HuH-7.5 (cell line): Measurements from ENCODE around the gene KHNYN.
A peak's percentile ranks its signal among the peaks of the same experiment; 100 is the strongest.

Source experiments
- DNase-seq: peaks from one replicate; pipeline ENCODE4 v3.0.0; 2011; ENCODE audit warnings: low spot score

KHNYN gene

GRCh38 chr14:24401810-24402702 is 27.7 kb upstream of the KHNYN start:
- no peak for DNase-seq

DNA sequence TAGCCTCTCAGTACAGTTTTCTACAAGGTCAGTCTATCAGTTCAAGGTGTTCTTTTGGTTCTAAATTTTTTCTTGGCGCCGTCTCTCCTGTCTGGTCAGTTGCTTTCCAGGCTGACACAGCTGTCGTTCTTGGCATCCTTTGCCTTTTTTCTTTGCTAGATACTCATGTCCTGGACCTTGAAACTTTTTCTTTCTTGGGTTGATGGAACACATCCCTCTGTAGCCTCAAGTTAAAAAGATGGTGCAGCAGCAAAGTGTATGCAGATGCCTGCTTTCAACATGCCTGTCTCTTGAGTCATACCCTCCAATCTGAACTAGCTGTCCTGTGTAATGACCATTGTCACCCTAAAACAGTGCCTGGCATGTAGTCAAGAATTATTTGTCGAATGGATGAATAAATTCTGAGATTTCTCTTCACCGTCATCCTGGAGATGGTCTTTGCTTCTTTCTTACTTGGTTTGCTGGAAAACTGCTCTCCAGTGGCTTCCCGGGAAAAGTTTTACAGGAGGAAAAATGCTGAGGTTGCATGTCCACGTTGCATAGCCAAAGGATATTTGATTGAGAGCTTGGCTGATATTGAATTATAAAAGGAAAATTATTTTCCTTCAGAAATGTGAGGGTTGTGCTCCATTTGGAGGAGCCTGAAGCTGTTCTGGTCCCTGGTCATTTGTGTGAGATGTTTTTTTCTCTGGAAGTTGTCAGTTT is 26.3 kb upstream of the KHNYN start:
- no peak for DNase-seq

DNA sequence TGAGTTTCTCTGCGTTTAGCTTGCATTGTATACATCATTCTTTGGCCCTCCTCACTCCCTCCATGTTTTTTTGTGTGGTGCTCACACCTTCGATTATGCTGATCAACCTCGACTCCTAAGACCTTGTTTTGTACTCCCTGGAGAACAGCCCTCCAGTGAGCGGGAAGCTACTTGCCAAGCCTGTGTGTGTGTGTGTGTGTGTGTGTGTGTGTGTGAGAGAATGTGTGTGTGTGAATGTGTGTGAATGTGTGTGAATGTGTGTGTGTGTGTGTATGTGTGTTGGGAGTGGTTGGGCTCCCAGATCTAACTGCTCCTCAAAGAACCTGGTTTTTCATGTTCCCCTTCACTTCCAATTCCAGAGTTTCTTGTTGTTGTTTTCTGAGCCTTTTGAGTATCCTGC is 24.9 kb upstream of the KHNYN start:
- no peak for DNase-seq

GRCh38 chr14:24406416-24406815 is 23.3 kb upstream of the KHNYN start:
- no peak for DNase-seq

GRCh38 chr14:24407608-24408325 is 22.0 kb upstream of the KHNYN start:
- DNase-seq, result no peak

DNA sequence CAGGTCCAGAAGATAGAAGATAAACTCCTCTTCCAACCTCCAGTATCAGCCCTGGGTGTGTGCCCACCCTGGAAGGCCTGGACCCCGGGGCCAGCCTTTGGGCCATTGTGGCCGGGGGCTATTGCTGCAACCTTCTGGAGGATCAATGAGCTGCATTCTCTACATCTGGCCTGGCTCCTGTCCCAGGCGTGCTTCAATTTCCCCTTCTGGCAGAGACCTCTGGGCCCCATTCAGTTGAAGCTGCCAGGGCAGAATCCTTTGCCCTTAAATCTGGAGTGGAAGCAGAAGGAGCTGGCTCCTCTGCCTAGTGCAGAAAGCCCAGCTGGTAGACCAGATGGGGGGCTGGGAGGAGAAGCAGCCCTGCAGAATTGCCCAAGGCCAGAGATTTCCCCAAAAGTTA is 21.0 kb upstream of the KHNYN start:
- DNase-seq, result no peak

GRCh38 chr14:24409192-24409591 is 20.6 kb upstream of the KHNYN start:
- DNase-seq, result no peak

DNA sequence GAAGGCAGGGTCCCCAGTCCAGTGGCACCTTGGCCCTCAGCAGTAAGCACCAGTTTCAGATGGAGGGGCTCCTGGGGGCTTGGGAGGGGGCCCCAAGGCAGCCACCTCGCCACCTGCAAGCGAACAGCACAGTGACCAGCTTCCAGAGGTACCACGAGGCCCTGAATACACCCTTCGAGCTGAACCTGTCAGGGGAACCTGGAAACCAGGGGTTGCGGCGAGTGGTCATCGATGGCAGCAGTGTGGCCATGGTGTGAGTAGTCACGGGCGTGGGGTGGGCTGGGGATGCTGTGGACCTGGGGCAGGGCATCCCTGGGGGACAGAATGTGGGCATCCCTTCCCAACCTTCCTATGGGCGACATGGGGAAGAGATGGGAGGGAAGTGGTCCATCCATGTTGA is 19.8 kb upstream of the KHNYN start:
- no peak for DNase-seq

- DNase-seq, result peak; percentile 70
Observed at GRCh38 chr14:24411443-24412389, 18.0 kb upstream of the KHNYN start.

GRCh38 chr14:24414077-24414476 is 15.7 kb upstream of the KHNYN start:
- no peak for DNase-seq

DNA sequence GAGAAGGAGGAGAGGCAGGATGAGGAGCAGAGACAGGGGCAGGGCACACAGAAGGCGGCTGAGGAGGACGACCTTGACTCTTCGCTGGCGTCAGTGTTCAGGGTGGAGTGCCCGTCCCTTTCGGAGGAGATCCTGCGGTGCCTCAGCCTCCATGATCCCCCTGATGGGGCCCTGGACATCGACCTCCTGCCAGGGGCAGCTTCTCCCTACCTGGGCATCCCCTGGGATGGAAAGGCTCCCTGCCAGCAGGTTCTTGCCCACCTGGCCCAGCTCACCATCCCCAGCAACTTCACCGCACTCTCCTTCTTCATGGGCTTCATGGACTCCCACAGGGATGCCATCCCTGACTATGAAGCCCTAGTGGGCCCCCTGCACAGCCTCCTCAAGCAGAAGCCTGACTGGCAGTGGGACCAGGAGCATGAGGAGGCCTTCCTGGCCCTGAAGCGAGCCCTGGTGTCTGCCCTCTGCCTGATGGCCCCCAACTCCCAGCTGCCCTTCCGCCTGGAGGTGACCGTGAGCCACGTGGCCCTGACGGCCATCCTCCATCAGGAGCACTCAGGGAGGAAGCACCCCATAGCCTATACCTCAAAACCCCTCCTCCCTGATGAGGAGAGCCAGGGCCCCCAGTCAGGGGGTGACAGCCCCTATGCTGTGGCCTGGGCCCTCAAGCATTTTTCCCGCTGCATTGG is 14.9 kb upstream of the KHNYN start:
- no peak for DNase-seq

DNA sequence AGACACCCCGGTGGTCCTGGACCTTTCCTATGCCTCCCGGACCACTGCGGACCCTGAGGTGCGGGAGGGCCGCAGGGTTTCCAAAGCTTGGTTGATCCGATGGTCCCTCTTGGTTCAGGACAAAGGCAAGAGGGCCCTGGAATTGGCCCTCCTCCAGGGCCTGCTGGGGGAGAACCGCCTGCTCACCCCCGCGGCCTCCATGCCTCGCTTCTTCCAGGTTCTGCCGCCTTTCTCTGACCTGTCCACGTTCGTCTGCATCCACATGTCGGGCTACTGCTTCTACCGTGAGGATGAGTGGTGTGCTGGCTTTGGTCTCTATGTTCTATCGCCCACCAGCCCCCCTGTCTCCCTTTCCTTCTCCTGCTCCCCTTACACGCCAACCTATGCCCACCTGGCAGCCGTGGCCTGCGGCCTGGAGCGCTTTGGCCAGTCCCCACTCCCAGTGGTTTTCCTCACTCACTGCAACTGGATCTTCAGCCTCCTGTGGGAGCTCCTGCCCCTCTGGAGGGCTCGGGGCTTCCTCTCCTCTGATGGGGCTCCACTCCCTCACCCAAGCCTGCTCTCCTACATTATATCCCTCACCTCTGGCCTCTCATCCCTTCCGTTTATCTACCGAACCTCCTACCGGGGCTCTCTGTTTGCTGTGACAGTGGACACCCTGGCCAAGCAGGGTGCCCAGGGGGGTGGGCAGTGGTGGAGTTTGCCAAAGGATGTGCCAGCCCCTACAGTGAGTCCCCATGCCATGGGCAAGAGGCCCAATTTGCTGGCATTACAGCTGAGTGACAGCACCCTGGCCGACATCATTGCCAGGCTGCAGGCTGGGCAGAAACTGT is 14.1 kb upstream of the KHNYN start:
- no peak for DNase-seq

DNA sequence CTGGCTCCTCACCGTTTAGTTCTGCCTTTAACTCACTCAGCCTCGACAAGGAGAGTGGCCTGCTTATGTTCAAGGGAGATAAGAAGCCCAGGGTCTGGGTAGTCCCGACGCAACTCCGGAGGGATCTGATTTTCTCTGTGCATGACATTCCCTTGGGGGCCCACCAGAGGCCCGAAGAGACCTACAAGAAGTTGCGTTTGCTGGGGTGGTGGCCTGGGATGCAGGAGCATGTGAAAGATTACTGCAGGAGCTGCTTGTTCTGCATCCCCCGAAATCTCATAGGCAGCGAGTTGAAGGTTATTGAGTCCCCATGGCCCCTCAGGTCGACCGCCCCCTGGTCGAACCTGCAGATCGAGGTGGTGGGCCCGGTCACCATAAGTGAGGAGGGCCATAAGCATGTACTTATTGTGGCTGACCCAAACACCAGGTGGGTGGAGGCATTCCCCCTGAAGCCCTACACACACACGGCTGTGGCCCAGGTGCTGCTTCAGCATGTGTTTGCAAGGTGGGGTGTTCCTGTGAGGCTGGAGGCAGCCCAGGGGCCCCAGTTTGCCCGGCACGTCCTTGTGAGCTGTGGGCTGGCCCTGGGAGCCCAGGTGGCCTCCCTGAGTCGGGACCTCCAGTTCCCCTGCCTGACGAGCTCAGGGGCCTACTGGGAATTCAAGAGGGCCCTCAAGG is 13.4 kb upstream of the KHNYN start:
- no peak for DNase-seq

DNA sequence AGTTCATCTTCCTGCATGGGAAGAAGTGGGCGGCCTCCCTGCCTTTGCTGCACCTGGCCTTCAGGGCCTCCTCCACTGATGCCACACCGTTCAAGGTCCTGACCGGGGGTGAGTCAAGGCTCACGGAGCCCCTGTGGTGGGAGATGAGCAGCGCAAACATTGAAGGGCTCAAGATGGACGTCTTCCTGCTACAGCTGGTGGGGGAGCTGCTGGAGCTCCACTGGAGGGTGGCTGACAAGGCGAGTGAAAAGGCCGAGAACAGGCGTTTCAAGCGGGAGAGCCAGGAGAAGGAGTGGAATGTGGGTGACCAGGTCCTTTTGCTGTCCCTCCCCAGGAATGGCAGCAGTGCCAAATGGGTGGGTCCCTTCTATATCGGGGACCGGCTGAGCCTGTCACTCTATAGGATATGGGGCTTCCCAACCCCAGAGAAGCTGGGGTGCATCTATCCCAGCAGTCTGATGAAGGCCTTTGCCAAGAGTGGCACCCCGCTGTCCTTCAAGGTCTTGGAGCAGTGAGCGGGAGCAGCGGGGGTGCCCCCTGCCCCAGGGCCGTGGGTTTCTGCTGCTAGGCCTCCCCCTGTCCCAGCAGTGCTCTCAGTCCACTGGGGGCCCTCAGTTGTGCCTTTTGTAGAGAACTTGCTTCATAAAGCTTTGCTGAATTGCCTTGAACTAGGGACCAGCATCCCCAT is 12.7 kb upstream of the KHNYN start:
- no peak for DNase-seq

DNA sequence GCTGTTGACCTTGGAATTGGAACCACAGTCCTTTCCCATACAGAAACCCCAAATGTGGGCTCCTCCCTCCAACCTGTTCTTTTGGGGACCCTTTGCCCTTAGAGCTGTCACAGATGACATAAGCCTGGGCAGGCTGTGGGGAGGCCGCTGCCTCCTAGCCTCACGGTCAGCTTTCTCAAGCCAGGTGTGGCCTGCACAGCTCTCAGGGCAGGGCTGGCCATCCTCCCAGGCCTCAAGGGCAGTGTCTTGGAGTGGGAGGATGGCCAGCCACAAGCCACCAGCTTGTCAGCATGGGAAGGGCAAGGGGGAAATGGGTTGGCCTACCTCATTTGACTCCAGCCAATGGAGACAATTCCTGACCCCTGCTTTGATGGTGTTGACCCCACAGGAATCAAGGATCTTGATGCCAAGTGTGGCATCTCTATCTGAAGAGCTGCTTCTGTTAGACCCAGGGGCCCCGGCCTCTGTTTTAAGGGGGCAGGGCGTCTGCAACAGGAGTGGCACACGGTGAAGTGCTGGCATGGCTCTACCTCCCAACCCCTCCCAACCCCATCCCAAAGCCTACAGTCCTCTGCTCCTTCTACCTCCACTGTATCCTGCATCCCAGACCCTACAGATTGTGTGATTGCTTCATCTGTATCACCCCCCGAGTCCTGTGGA is 11.8 kb upstream of the KHNYN start:
- DNase-seq, result no peak

DNA sequence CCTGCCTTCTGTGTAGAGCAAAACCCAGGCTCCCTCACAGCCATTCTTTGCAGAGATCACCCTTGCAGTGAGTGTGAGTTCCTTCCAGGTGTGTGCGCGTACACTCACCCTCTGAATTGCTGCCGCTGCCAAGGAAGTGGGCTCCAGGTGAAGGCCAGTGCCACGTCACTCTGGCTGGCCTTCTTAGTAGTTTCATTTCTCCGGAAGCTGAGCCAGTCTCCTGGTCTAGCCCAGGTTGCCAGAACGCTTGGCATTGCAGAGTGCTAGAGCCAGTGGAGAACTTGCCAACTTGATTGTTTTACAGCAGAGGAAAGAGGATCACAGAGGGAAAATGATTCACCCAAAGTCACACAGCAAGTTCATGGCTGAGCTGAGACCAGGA is 11.3 kb upstream of the KHNYN start:
- no peak for DNase-seq

DNA sequence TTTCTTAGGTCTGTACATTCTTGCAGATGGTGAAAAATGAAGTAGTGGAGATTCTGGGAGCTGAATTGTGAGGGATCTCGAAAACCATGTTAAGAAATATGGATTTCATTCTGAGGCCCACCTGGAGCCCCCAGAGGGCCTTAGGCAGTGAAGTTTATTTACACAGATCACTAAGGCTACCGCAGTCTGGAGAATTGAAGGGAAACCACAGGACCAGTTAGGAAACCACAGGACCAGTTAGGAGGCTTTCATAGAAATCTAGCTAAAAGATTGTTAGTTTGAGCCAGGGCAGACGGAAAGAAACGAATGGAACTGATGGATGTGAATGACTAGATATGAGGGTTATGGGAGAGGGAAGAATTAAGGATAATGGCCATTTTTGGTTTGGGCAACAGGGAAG is 7.5 kb upstream of the KHNYN start:
- no peak for DNase-seq
